Stimulated activated naive CD8-positive, alpha-beta T cell treated with anti-CD3 and anti-CD28 coated beads, Interleukin-15, amount 100 ng/mL, for 72 hours (primary cell): ENCODE measurements around the gene SLC1A5.
A peak's percentile ranks its signal among the peaks of the same experiment; 100 is the strongest.
"Not testable (repeated sequence)": the region's sequence is repeated elsewhere in the genome, so short reads cannot be mapped to it uniquely, and the experiment has no call there.

Source experiments
- ATAC-seq: fragments of 150-1000 bp; cut with Tn5 transposase; 2 replicates; pipeline ENCODE4 v1.10.0; 2021; ENCODE audit warnings: mild to moderate bottlenecking, moderate library complexity
- DNase-seq, 2 donors: peaks; one replicate each; pipeline ENCODE4 v3.0.0; 2021 to 2022
- H3K27ac Mint-ChIP-seq, 2 donors: one replicate each; pipeline ENCODE4 v1.8.0; 2022; ENCODE audit warnings: mild to moderate bottlenecking in 2 of 2, mixed read lengths in 2 of 2, moderate library complexity in 2 of 2
- H3K27me3 Mint-ChIP-seq: one replicate; pipeline ENCODE4 v1.8.0; 2022; ENCODE audit warnings: mixed read lengths
- H3K4me1 Mint-ChIP-seq: one replicate; pipeline ENCODE4 v1.8.0; 2022; ENCODE audit warnings: mild to moderate bottlenecking, mixed read lengths
- H3K4me3 Mint-ChIP-seq, 2 donors: one replicate each; pipeline ENCODE4 v1.8.0; 2022; ENCODE audit warnings: mild to moderate bottlenecking in 2 of 2, mixed read lengths in 2 of 2, moderate library complexity in 1 of 2
- H3K9me3 Mint-ChIP-seq, 2 donors: one replicate each; pipeline ENCODE4 v1.8.0; 2022; ENCODE audit warnings: mixed read lengths in 2 of 2

The SLC1A5 gene

GRCh38 chr19:46785054-46785979, 3.1 kb downstream of the SLC1A5 start:
- peaks cover 60% of the 10 kb centered on the region for H3K4me1 Mint-ChIP-seq
- H3K4me3 Mint-ChIP-seq, result peak overlapping the region; percentile 93 to 98
- DNase-seq, result peak in 1 of 2 donors; percentile 23
- no peaks in the 10 kb centered on the region for H3K9me3 Mint-ChIP-seq
- H3K27me3 Mint-ChIP-seq, result no peaks in the 10 kb centered on the region
- ATAC-seq, result no peak
- H3K27ac Mint-ChIP-seq, result peak overlapping the region; percentile 99

GRCh38 chr19:46784262-46785053, 3.9 kb downstream of the SLC1A5 start:
- no peaks in the 10 kb centered on the region for H3K9me3 Mint-ChIP-seq
- H3K4me1 Mint-ChIP-seq, result peaks cover 60% of the 10 kb centered on the region
- peak overlapping the region; percentile 99 for H3K27ac Mint-ChIP-seq
- DNase-seq, result peak; percentile 87 to 92
- H3K27me3 Mint-ChIP-seq, result no peaks in the 10 kb centered on the region
- peak overlapping the region; percentile 93 to 98 for H3K4me3 Mint-ChIP-seq
- ATAC-seq, result peak; percentile 76

- peak overlapping the region; percentile 93 to 98 for H3K4me3 Mint-ChIP-seq
- H3K9me3 Mint-ChIP-seq, result no peaks in the 10 kb centered on the region
- ATAC-seq (no peak), DNase-seq (no peak)
- peaks cover 60% of the 10 kb centered on the region for H3K4me1 Mint-ChIP-seq
- H3K27me3 Mint-ChIP-seq, result no peaks in the 10 kb centered on the region
- peak overlapping the region; percentile 99 for H3K27ac Mint-ChIP-seq
Measured at GRCh38 chr19:46783670-46784069, 4.7 kb downstream of the SLC1A5 start.

- H3K9me3 Mint-ChIP-seq, result no peaks in the 10 kb centered on the region
- ATAC-seq (no peak), DNase-seq (no peak)
- H3K27me3 Mint-ChIP-seq, result no peaks in the 10 kb centered on the region
- peak overlapping the region; percentile 84 to 99 for H3K27ac Mint-ChIP-seq
- H3K4me3 Mint-ChIP-seq, result peak overlapping the region; percentile 93 to 98
- peaks cover 69% of the 10 kb centered on the region for H3K4me1 Mint-ChIP-seq
Measured at GRCh38 chr19:46782355-46783019, 5.9 kb downstream of the SLC1A5 start.

- not testable (repeated sequence) for ATAC-seq, H3K4me3 Mint-ChIP-seq, H3K9me3 Mint-ChIP-seq, DNase-seq, H3K27me3 Mint-ChIP-seq
- Mint-ChIP-seq H3K4me1 (peaks cover 55% of the 10 kb centered on the region), H3K27ac (peak overlapping the region in 1 of 2 donors; percentile 96)
Measured at GRCh38 chr19:46777956-46778645, 10.3 kb downstream of the SLC1A5 start.

GRCh38 chr19:46776927-46777911, 11.2 kb downstream of the SLC1A5 start:
- H3K4me3 Mint-ChIP-seq, result no peak overlapping the region
- no peak for DNase-seq
- no peaks in the 10 kb centered on the region for H3K27me3 Mint-ChIP-seq
- peaks cover 46% of the 10 kb centered on the region for H3K4me1 Mint-ChIP-seq
- peak; percentile 29 for ATAC-seq
- no peaks in the 10 kb centered on the region for H3K9me3 Mint-ChIP-seq
- peak overlapping the region; percentile 52 to 96 for H3K27ac Mint-ChIP-seq

GRCh38 chr19:46775642-46776258, 12.6 kb downstream of the SLC1A5 start:
- Mint-ChIP-seq H3K4me3 (no peak overlapping the region), H3K4me1 (peaks cover 38% of the 10 kb centered on the region), H3K27ac (no peak overlapping the region), H3K27me3 (no peaks in the 10 kb centered on the region), H3K9me3 (no peaks in the 10 kb centered on the region)
- ATAC-seq, result no peak
- no peak for DNase-seq

GRCh38 chr19:46773018-46773399, 15.4 kb downstream of the SLC1A5 start:
- Mint-ChIP-seq H3K9me3 (no peaks in the 10 kb centered on the region), H3K27ac (peak overlapping the region in 1 of 2 donors; percentile 19), H3K4me3 (no peak overlapping the region), H3K27me3 (no peaks in the 10 kb centered on the region), H3K4me1 (peaks cover 24% of the 10 kb centered on the region)
- ATAC-seq (peak; percentile 10), DNase-seq (no peak)

- H3K4me3 Mint-ChIP-seq, result no peak overlapping the region
- peak; percentile 30 for ATAC-seq
- no peak for DNase-seq
- no peaks in the 10 kb centered on the region for H3K9me3 Mint-ChIP-seq
- peaks cover 19% of the 10 kb centered on the region for H3K4me1 Mint-ChIP-seq
- H3K27ac Mint-ChIP-seq, result peak overlapping the region; percentile 19 to 25
- H3K27me3 Mint-ChIP-seq, result no peaks in the 10 kb centered on the region
Measured at GRCh38 chr19:46772170-46773017, 16.0 kb downstream of the SLC1A5 start.

GRCh38 chr19:46768746-46769145, 19.6 kb downstream of the SLC1A5 start:
- H3K4me1 Mint-ChIP-seq, ATAC-seq, H3K27me3 Mint-ChIP-seq, H3K9me3 Mint-ChIP-seq, H3K27ac Mint-ChIP-seq, H3K4me3 Mint-ChIP-seq, DNase-seq: not testable (repeated sequence)

- Mint-ChIP-seq H3K4me3 (no peak overlapping the region), H3K9me3 (no peaks in the 10 kb centered on the region), H3K4me1 (peaks cover 7% of the 10 kb centered on the region), H3K27ac (peak overlapping the region in 1 of 2 donors; percentile 1), H3K27me3 (no peaks in the 10 kb centered on the region)
- DNase-seq (peak; percentile 66 to 67), ATAC-seq (peak; percentile 90)
Measured at GRCh38 chr19:46766569-46767317, 21.7 kb downstream of the SLC1A5 start.

- Mint-ChIP-seq H3K4me3 (no peak overlapping the region), H3K27me3 (no peaks in the 10 kb centered on the region), H3K4me1 (peaks cover 7% of the 10 kb centered on the region), H3K27ac (peak overlapping the region in 1 of 2 donors; percentile 8), H3K9me3 (no peaks in the 10 kb centered on the region)
- ATAC-seq (no peak), DNase-seq (no peak)
Measured at GRCh38 chr19:46764817-46765291, 23.5 kb downstream of the SLC1A5 start.
